Suprapubic skin (tissue), 4 donors: ENCODE measurements around the gene RGS1. TPM values are rescaled to one million over a fixed set of nuclear protein-coding genes. Genes with fewer than 3 reads are reported as not detected.

Source experiments
- DNase-seq, 2 donors: peaks; one replicate each; pipeline ENCODE4 v3.0.0-alpha.2; 2019; ENCODE audit warnings: low spot score in 2 of 2
- H3K27ac ChIP-seq: fragments of 200-600 bp; sonication (generic); one replicate; pipeline ENCODE4 v1.5.1; 2019
- H3K27me3 ChIP-seq: fragments of 200-600 bp; sonication (generic); one replicate; pipeline ENCODE4 v1.5.1; 2019
- H3K36me3 ChIP-seq: fragments of 200-600 bp; sonication (generic); one replicate; pipeline ENCODE4 v1.5.1; 2019
- H3K4me1 ChIP-seq: fragments of 200-600 bp; sonication (generic); one replicate; pipeline ENCODE4 v1.5.1; 2019
- H3K4me3 ChIP-seq: fragments of 200-600 bp; sonication (generic); one replicate; pipeline ENCODE4 v1.5.1; 2019; ENCODE audit warnings: mild to moderate bottlenecking
- H3K9me3 ChIP-seq: fragments of 200-600 bp; sonication (generic); one replicate; pipeline ENCODE4 v1.5.1; 2019
- CTCF ChIP-seq, 2 donors: fragments of 200-600 bp in 1 of 2; fragments of 450-650 bp in 1 of 2; sonication (generic) in 1 of 2; IDR thresholded peaks; one replicate each; pipeline ENCODE4 v1.5.1; 2016 to 2019; ENCODE audit warnings: antibody characterized with exemption in 2 of 2, mild to moderate bottlenecking in 1 of 2, moderate library complexity in 1 of 2
- EP300 ChIP-seq: sonication (generic); formaldehyde crosslinking; IDR thresholded peaks from one replicate; pipeline ENCODE4 v1.6.1; 2017; ENCODE audit warnings: antibody characterized with exemption
- POLR2A ChIP-seq, 2 donors: fragments of 450-650 bp; IDR thresholded peaks; one replicate each; pipeline ENCODE4 v1.6.1; 2017; ENCODE audit warnings: antibody characterized with exemption in 2 of 2, mild to moderate bottlenecking in 2 of 2, moderate library complexity in 2 of 2
- POLR2AphosphoS5 ChIP-seq, 3 donors: sonication (generic); formaldehyde crosslinking; IDR thresholded peaks; one replicate each; pipeline ENCODE4 v1.6.1; 2017; ENCODE audit warnings: antibody characterized with exemption in 3 of 3
- WGBS: methylation state at CpG from one replicate; pipeline ENCODE4 v1.1.5; 2018; 5-methylcytosine and 5-hydroxymethylcytosine counted together
- total RNA-seq, 4 donors: library from RNA; depleted of rRNA; stranded (reverse); fragments of >200 nt; gene quantifications; one replicate each; pipeline ENCODE4 v1.1.0, GENCODE V29; 2016

Gene RGS1
- total RNA-seq, 4 donors from 2014 or later: 5.3 to 20.8 (median 13.8) TPM

- WGBS: 97% methylated on average over 3 of the region's 3 CpGs
- Histone ChIP-seq H3K9me3 (peaks cover 7% of the 10 kb centered on the region), H3K27me3 (no peaks in the 10 kb centered on the region), H3K36me3 (no peaks in the 10 kb centered on the region), H3K27ac (no peak overlapping the region), H3K4me1 (no peaks in the 10 kb centered on the region), H3K4me3 (no peak overlapping the region)
- TF ChIP-seq POLR2A (IDR thresholded peaks at IDR 0.05) (no peak), EP300 (no peak), CTCF (IDR thresholded peaks at IDR 0.05) (no peak), POLR2AphosphoS5 (IDR thresholded peaks at IDR 0.05) (no peak)
- DNase-seq: no peak
Measured at GRCh38 chr1:192566657-192567056, 8.9 kb upstream of the RGS1 start.

GRCh38 chr1:192568063-192568462 lies 7.5 kb upstream of the RGS1 start:
- Histone ChIP-seq H3K36me3 (no peaks in the 10 kb centered on the region), H3K4me3 (no peak overlapping the region), H3K27me3 (no peaks in the 10 kb centered on the region), H3K4me1 (no peaks in the 10 kb centered on the region), H3K27ac (no peak overlapping the region), H3K9me3 (peaks cover 7% of the 10 kb centered on the region)
- TF ChIP-seq CTCF (IDR thresholded peaks at IDR 0.05) (no peak), POLR2A (IDR thresholded peaks at IDR 0.05) (no peak), POLR2AphosphoS5 (IDR thresholded peaks at IDR 0.05) (no peak), EP300 (no peak)
- no peak for DNase-seq
- 95% methylated on average over 1 of the region's 1 CpG for WGBS

GRCh38 chr1:192571668-192572067 lies 3.9 kb upstream of the RGS1 start:
- no peaks in the 10 kb centered on the region for H3K36me3 ChIP-seq
- peaks cover 7% of the 10 kb centered on the region for H3K9me3 ChIP-seq
- WGBS: 86% methylated on average over 2 of the region's 2 CpGs
- TF ChIP-seq POLR2AphosphoS5 (IDR thresholded peaks at IDR 0.05): no peak
- no peak for DNase-seq
- no peak overlapping the region for H3K27ac ChIP-seq
- H3K4me3 ChIP-seq: no peak overlapping the region
- no peaks in the 10 kb centered on the region for H3K27me3 ChIP-seq
- no peaks in the 10 kb centered on the region for H3K4me1 ChIP-seq

- Histone ChIP-seq H3K4me3 (no peak overlapping the region), H3K36me3 (no peaks in the 10 kb centered on the region), H3K4me1 (no peaks in the 10 kb centered on the region), H3K27me3 (no peaks in the 10 kb centered on the region), H3K9me3 (peaks cover 7% of the 10 kb centered on the region), H3K27ac (no peak overlapping the region)
- 100% methylated on average over 1 of the region's 1 CpG for WGBS
- DNase-seq: no peak
- TF ChIP-seq POLR2AphosphoS5 (IDR thresholded peaks at IDR 0.05): no peak
- no peak for TF ChIP-seq EP300
- TF ChIP-seq CTCF (IDR thresholded peaks at IDR 0.05): no peak
- TF ChIP-seq POLR2A (IDR thresholded peaks at IDR 0.05): no peak
Measured at GRCh38 chr1:192573499-192573898, 2.1 kb upstream of the RGS1 start.

- Histone ChIP-seq H3K36me3 (no peaks in the 10 kb centered on the region), H3K9me3 (peaks cover 7% of the 10 kb centered on the region), H3K4me3 (no peak overlapping the region), H3K4me1 (no peaks in the 10 kb centered on the region), H3K27ac (no peak overlapping the region), H3K27me3 (no peaks in the 10 kb centered on the region)
- DNase-seq: no peak
- TF ChIP-seq CTCF (IDR thresholded peaks at IDR 0.05): no peak
- no peak for TF ChIP-seq EP300
- TF ChIP-seq POLR2A (IDR thresholded peaks at IDR 0.05): no peak
- TF ChIP-seq POLR2AphosphoS5 (IDR thresholded peaks at IDR 0.05): no peak
- 71% methylated on average over 1 of the region's 1 CpG for WGBS
Measured at GRCh38 chr1:192574073-192574472, 1.5 kb upstream of the RGS1 start.
